Measurements from ENCODE around the gene CNTNAP4.

DNA sequence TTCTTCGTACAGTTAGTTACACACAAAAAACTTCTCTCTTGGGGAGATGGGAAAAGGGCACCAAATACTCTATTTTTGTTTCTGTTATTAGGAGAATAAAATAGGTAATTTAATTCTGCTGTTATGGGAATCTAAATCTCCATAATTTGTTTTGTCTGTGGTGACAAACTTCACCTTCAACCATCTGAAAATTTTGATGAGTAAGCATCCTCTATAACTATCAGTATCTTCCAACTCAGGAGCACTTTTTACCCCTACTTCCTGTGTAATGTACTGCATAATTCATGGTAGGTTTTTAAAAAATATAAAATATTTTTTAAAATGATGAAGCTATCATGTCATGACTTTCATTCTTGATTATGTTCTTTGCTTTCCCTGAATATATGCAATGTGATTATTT, 33.6 kb upstream of the CNTNAP4 start:
- no peak for TF ChIP-seq ZNF565 (CRISPR knock-in tag; conservative IDR thresholded peaks at IDR 0.05; ENCODE audit: low read depth)
- TF ChIP-seq ZFP30 (CRISPR knock-in tag; IDR thresholded peaks at IDR 0.05): no peak
- TF ChIP-seq ZFP3 (CRISPR knock-in tag; IDR thresholded peaks at IDR 0.05): no peak
- TF ChIP-seq, protein P1, sequence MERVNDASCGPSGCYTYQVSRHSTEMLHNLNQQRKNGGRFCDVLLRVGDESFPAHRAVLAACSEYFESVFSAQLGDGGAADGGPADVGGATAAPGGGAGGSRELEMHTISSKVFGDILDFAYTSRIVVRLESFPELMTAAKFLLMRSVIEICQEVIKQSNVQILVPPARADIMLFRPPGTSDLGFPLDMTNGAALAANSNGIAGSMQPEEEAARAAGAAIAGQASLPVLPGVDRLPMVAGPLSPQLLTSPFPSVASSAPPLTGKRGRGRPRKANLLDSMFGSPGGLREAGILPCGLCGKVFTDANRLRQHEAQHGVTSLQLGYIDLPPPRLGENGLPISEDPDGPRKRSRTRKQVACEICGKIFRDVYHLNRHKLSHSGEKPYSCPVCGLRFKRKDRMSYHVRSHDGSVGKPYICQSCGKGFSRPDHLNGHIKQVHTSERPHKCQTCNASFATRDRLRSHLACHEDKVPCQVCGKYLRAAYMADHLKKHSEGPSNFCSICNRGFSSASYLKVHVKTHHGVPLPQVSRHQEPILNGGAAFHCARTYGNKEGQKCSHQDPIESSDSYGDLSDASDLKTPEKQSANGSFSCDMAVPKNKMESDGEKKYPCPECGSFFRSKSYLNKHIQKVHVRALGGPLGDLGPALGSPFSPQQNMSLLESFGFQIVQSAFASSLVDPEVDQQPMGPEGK (CRISPR knock-in tag; IDR thresholded peaks at IDR 0.05; ENCODE audit: borderline replicate concordance): no peak
- TF ChIP-seq RARB (CRISPR knock-in tag; IDR thresholded peaks at IDR 0.05): no peak
- TF ChIP-seq, protein P2, sequence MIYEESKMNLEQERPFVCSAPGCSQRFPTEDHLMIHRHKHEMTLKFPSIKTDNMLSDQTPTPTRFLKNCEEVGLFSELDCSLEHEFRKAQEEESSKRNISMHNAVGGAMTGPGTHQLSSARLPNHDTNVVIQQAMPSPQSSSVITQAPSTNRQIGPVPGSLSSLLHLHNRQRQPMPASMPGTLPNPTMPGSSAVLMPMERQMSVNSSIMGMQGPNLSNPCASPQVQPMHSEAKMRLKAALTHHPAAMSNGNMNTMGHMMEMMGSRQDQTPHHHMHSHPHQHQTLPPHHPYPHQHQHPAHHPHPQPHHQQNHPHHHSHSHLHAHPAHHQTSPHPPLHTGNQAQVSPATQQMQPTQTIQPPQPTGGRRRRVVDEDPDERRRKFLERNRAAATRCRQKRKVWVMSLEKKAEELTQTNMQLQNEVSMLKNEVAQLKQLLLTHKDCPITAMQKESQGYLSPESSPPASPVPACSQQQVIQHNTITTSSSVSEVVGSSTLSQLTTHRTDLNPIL (CRISPR knock-in tag; IDR thresholded peaks at IDR 0.05; ENCODE audit: low read depth): no peak
- TF ChIP-seq, protein P3, sequence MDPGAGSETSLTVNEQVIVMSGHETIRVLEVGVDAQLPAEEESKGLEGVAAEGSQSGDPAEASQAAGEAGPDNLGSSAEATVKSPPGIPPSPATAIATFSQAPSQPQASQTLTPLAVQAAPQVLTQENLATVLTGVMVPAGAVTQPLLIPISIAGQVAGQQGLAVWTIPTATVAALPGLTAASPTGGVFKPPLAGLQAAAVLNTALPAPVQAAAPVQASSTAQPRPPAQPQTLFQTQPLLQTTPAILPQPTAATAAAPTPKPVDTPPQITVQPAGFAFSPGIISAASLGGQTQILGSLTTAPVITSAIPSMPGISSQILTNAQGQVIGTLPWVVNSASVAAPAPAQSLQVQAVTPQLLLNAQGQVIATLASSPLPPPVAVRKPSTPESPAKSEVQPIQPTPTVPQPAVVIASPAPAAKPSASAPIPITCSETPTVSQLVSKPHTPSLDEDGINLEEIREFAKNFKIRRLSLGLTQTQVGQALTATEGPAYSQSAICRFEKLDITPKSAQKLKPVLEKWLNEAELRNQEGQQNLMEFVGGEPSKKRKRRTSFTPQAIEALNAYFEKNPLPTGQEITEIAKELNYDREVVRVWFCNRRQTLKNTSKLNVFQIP (CRISPR knock-in tag; IDR thresholded peaks at IDR 0.05; ENCODE audit: borderline replicate concordance, low read depth): no peak
- TF ChIP-seq PPARA (CRISPR knock-in tag; IDR thresholded peaks at IDR 0.05; ENCODE audit: borderline replicate concordance): no peak
- no peak for TF ChIP-seq TOX (CRISPR knock-in tag; IDR thresholded peaks at IDR 0.05; ENCODE audit: borderline replicate concordance)
- TF ChIP-seq ZNF8 (CRISPR knock-in tag; IDR thresholded peaks at IDR 0.05): no peak
- no peak for TF ChIP-seq ARNTL (CRISPR knock-in tag; IDR thresholded peaks at IDR 0.05; ENCODE audit: borderline replicate concordance, low read depth)
- no peak for TF ChIP-seq TCF4 (CRISPR knock-in tag; IDR thresholded peaks at IDR 0.05; ENCODE audit: borderline replicate concordance)
- TF ChIP-seq, protein P4, sequence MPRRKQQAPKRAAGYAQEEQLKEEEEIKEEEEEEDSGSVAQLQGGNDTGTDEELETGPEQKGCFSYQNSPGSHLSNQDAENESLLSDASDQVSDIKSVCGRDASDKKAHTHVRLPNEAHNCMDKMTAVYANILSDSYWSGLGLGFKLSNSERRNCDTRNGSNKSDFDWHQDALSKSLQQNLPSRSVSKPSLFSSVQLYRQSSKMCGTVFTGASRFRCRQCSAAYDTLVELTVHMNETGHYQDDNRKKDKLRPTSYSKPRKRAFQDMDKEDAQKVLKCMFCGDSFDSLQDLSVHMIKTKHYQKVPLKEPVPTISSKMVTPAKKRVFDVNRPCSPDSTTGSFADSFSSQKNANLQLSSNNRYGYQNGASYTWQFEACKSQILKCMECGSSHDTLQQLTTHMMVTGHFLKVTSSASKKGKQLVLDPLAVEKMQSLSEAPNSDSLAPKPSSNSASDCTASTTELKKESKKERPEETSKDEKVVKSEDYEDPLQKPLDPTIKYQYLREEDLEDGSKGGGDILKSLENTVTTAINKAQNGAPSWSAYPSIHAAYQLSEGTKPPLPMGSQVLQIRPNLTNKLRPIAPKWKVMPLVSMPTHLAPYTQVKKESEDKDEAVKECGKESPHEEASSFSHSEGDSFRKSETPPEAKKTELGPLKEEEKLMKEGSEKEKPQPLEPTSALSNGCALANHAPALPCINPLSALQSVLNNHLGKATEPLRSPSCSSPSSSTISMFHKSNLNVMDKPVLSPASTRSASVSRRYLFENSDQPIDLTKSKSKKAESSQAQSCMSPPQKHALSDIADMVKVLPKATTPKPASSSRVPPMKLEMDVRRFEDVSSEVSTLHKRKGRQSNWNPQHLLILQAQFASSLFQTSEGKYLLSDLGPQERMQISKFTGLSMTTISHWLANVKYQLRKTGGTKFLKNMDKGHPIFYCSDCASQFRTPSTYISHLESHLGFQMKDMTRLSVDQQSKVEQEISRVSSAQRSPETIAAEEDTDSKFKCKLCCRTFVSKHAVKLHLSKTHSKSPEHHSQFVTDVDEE (CRISPR knock-in tag; IDR thresholded peaks at IDR 0.05): no peak

Measured in SK-N-SH treated with all-trans-retinoic acid at 6 μM for 48 hours (cell line).